GM10847 (cell line): ENCODE data around the gene PHYKPL.

Experiments used
- POLR2A ChIP-seq: IDR thresholded peaks from 2 replicates; pipeline ENCODE4 v1.6.1; 2011; ENCODE audit not compliant: insufficient read length; ENCODE audit errors: extremely low read depth

PHYKPL gene

DNA sequence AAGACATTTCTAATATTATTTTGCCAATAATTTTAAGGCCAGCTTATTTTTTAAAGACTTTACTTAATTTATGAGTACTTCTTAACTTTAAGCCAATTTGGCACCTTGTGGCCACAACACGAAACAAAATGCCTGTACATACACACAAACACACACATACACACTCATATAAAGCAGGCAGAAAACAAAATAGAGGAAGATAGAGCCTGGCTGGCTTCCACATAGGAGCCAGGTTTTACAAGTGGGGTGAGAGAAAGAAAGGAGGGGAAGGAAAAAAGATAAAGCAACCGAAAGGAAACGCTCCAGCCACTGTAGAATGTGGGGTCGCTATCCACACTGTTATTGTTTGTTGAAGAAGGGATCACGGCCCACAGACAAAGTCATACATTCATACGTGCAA is 55.8 kb downstream of the PHYKPL start:
- TF ChIP-seq POLR2A: no peak

DNA sequence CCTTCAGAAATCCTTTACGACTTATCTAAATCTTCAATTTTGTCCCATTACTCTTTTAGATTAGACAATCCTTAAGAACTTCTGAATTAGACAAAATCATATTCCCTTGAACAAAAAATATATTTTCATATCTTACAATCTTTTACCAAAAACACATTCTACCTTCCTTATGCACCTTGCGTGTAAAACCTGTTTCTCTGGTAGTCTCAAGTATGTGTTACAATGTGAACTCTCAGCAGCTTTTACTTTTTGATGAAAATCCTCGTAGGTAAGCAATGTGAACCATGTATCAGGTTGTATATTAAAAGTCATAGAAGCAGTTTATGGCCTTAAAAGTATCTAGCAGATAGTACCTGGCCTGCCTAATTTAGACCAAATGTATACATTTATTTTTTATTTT is 58.1 kb downstream of the PHYKPL start:
- TF ChIP-seq POLR2A: no peak

DNA sequence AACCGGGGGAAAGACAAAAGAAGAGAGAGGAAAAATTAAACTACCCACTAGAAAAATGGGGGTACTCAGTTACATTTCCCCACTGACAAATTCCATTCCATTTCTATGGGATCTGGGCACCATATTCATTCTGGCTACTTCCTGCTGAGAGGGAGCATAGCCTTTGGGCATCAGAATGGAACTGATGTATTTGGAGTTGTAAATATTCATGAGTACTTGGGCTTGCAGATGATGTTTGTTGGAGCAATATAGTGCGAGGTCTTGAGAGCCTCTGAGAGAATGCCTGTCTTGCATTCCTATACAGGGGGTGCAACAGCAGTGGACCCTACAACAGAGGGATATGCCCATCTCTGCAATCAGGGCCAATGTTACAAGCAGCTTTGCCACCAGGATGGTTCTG is 62.1 kb downstream of the PHYKPL start:
- TF ChIP-seq POLR2A: no peak

- no peak for TF ChIP-seq POLR2A
These were observed 67.0 kb downstream of the PHYKPL start for GRCh38 chr5:178165581-178165980.

DNA sequence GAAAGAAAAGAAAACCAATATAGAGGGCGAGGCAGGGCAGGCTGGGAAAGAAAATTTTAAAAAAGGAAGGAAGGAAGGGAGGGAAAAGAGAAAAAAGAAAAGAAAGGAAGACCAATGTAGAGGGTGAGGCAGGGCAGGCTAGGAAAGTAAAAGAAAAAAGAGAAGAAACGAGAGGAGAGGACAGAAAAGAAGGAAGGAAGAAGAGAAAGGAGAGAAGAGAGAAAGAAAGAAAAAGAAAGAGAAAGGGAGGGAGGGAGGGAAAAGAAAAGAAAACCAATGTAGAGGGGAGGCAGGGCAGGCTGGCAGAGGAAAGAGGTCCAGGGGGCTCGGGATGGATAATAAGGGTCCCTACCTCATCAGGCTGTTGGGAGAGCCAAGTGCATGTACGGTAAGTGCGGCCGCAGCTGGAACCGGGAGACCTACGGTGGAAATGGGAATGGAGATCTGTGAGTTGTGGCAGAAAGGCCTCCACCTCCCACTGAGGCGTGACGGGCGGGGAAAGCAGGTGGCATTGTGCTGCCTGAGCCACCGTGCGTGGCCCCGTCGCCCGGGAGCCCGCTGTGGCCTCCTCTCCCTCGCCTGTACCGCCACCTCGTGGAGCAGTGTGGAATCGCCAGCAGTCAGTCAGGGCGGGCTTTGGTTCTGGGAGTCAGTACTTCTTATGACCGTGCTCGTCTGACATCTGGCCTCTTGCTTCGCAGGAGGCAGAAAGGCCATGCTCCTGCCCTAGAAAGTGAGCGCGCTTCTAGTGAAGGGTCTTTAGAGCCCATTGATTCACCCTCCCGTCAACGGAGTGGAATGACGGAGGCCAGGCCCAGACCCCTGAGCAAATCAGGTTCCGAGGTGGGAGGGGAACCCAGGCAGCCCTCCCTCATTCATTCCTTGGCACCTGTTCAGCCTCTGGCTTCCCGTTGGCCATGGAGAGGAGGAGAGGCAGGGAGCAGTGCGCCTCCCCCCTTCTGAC is 68.5 kb downstream of the PHYKPL start:
- TF ChIP-seq POLR2A: no peak

DNA sequence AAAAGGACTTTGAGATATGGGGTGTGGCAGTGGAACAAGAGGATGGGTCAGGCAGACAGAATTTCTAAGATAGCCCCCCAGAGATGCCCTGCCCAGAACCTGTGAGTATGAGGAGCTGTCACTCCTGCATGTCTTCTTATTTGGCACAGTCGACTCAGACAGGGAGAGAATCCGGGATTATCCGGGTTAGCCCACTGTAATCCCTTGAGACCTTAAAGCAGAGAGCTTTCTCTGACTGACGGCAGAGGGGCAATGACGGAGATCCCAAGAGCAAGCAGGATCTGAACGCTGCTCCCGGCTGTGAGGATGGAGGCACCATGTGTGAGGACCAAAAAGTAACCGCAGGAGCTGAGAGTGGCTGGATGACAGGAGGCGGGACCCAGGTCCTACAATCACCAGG is 70.1 kb downstream of the PHYKPL start:
- no peak for TF ChIP-seq POLR2A

DNA sequence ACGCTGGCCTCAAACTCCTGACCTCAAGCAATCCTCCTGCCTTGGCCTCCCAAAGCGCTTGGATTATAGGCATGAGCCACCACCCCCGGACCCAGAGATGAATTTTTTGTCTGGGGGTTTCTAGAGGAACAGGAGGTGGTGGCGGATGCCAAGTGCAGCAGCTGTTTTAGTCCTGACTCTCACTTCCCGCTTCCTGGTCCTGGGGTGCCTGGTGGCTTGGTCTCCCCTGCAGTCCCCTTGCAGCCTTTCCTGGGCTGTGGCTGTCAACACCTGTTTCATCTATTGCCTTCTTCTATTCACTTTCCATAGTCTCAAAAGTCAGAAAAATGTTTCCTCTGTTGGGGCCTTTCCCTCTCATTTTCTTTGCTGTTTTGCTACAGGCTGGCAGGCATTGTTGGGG is 72.4 kb downstream of the PHYKPL start:
- no peak for TF ChIP-seq POLR2A
